Fibroblast of lung (primary cell): ENCODE measurements around the gene OR6V1. TPM values are rescaled to one million over a fixed set of nuclear protein-coding genes. Genes with fewer than 3 reads are reported as not detected.

ENCODE experiments used
- DNase-seq, 2 donors: peaks; one replicate each; pipeline versions ENCODE4 v3.0.0 to v3.0.0-alpha.2; 2010; ENCODE audit warnings: low read depth in 2 of 2
- H2AFZ ChIP-seq: 2 replicates; pipeline ENCODE4 v1.5.1; 2012; ENCODE audit warnings: low read length, control low read depth, inconsistent platforms
- H3K27ac ChIP-seq: 2 replicates; pipeline ENCODE4 v1.5.1; 2011; ENCODE audit warnings: low read length, control low read depth; ENCODE audit not compliant: insufficient read depth
- H3K27me3 ChIP-seq: 2 replicates; pipeline ENCODE4 v1.5.1; 2011; ENCODE audit warnings: mild to moderate bottlenecking, low read length; ENCODE audit not compliant: control insufficient read depth, insufficient read depth
- H3K36me3 ChIP-seq: 2 replicates; pipeline ENCODE4 v1.5.1; 2011; ENCODE audit warnings: low read length; ENCODE audit not compliant: control insufficient read depth, insufficient read depth
- H3K4me1 ChIP-seq: 2 replicates; pipeline ENCODE4 v1.5.1; 2011; ENCODE audit warnings: low read length; ENCODE audit not compliant: control insufficient read depth, insufficient read depth; ENCODE audit errors: extremely low read depth
- H3K4me2 ChIP-seq: 2 replicates; pipeline ENCODE4 v1.5.1; 2011; ENCODE audit warnings: low read length, control low read depth; ENCODE audit not compliant: insufficient read depth; ENCODE audit errors: extremely low read depth
- H3K4me3 ChIP-seq, 4 experiments: fragments of 200-600 bp in 1 of 4; sonication (generic) in 1 of 4; replicated peaks in 1 of 4; 2 replicates each; pipeline ENCODE4 v1.5.1; 2011 to 2016; ENCODE audit warnings: low read length in 4 of 4, low read depth in 3 of 4, mild to moderate bottlenecking in 3 of 4, control low read depth in 2 of 4, inconsistent platforms in 1 of 4, mixed read lengths in 1 of 4; ENCODE audit not compliant: insufficient read depth in 1 of 4; ENCODE audit errors: control extremely low read depth in 1 of 4
- H3K79me2 ChIP-seq: 2 replicates; pipeline ENCODE4 v1.5.1; 2012; ENCODE audit warnings: mild to moderate bottlenecking, low read length, inconsistent platforms; ENCODE audit not compliant: control insufficient read depth, insufficient read depth
- H3K9ac ChIP-seq: 2 replicates; pipeline ENCODE4 v1.5.1; 2011; ENCODE audit warnings: mild to moderate bottlenecking, low read length, control low read depth; ENCODE audit not compliant: insufficient read depth
- H3K9me3 ChIP-seq: 2 replicates; pipeline ENCODE4 v1.5.1; 2012; ENCODE audit warnings: low read depth, low read length; ENCODE audit not compliant: control insufficient read depth, insufficient read depth
- H4K20me1 ChIP-seq: 2 replicates; pipeline ENCODE4 v1.5.1; 2011; ENCODE audit warnings: low read length; ENCODE audit not compliant: control insufficient read depth, insufficient read depth; ENCODE audit errors: extremely low read depth
- CTCF ChIP-seq, 2 donors: IDR thresholded peaks in 1 of 2; conservative IDR thresholded peaks in 1 of 2; 1 replicate in 1 of 2; 2 replicates in 1 of 2; pipeline ENCODE4 v1.5.1; 2011 to 2012; ENCODE audit warnings: low read length in 2 of 2, control low read depth in 1 of 2, inconsistent platforms in 1 of 2, low read depth in 1 of 2, mild to moderate bottlenecking in 1 of 2
- EZH2 ChIP-seq: IDR thresholded peaks from 2 replicates; pipeline ENCODE4 v1.5.1; 2012; ENCODE audit warnings: low read length, control low read depth, mild to moderate bottlenecking; ENCODE audit errors: missing control alignments
- polyA plus RNA-seq, 2 donors: library from polyadenylated mRNA; depleted of rRNA in 1 of 2; stranded (reverse) in 1 of 2; unstranded in 1 of 2; fragments of >200 nt; gene quantifications; 2 replicates each; pipeline ENCODE4 v1.2.1, GENCODE V29; 2011 to 2012; ENCODE audit warnings: missing spikeins in 1 of 2
- total RNA-seq: library from RNA; depleted of rRNA; stranded (reverse); fragments of >200 nt; gene quantifications from 2 replicates; pipeline ENCODE4 v1.2.1, GENCODE V29; 2014

OR6V1 gene
- total and polyA plus RNA-seq, 2 donors (not counting 1 experiment from before 2014, with no cell fraction given): not detected

- no peaks in the 10 kb centered on the region for H4K20me1 ChIP-seq
- H2AFZ ChIP-seq: no peak overlapping the region
- H3K4me2 ChIP-seq: no peak overlapping the region
- H3K9me3 ChIP-seq: no peaks in the 10 kb centered on the region
- no peak overlapping the region for H3K9ac ChIP-seq
- DNase-seq: no peak
- no peak overlapping the region for H3K27ac ChIP-seq
- H3K4me1 ChIP-seq: no peaks in the 10 kb centered on the region
- TF ChIP-seq CTCF (conservative IDR thresholded peaks at IDR 0.05 in 1 of 2, IDR thresholded peaks at IDR 0.05 in 1 of 2; ENCODE audit: low read depth in 1 of 2, low read length in 2 of 2): no peak
- TF ChIP-seq EZH2: no peak
- no peaks in the 10 kb centered on the region for H3K79me2 ChIP-seq
- H3K36me3 ChIP-seq: no peaks in the 10 kb centered on the region
- H3K4me3 ChIP-seq: no peak overlapping the region
- no peaks in the 10 kb centered on the region for H3K27me3 ChIP-seq
Measured at GRCh38 chr7:143063741-143064140, 11.6 kb downstream of the OR6V1 start.

GRCh38 chr7:143068446-143068845 lies 16.3 kb downstream of the OR6V1 start:
- Histone ChIP-seq H3K9me3 (no peaks in the 10 kb centered on the region), H3K36me3 (no peaks in the 10 kb centered on the region), H3K4me1 (no peaks in the 10 kb centered on the region), H3K27ac (no peak overlapping the region), H2AFZ (no peak overlapping the region), H4K20me1 (no peaks in the 10 kb centered on the region), H3K79me2 (no peaks in the 10 kb centered on the region), H3K4me2 (no peak overlapping the region), H3K27me3 (no peaks in the 10 kb centered on the region), H3K4me3 (no peak overlapping the region), H3K9ac (no peak overlapping the region)
- DNase-seq: no peak
- TF ChIP-seq CTCF (conservative IDR thresholded peaks at IDR 0.05 in 1 of 2, IDR thresholded peaks at IDR 0.05 in 1 of 2; ENCODE audit: low read depth in 1 of 2, low read length in 2 of 2): no peak
- no peak for TF ChIP-seq EZH2

GRCh38 chr7:143069912-143070500 lies 17.9 kb downstream of the OR6V1 start:
- Histone ChIP-seq H3K27ac (no peak overlapping the region), H3K4me1 (no peaks in the 10 kb centered on the region), H4K20me1 (no peaks in the 10 kb centered on the region), H3K9me3 (no peaks in the 10 kb centered on the region), H3K36me3 (no peaks in the 10 kb centered on the region), H3K9ac (no peak overlapping the region), H2AFZ (no peak overlapping the region), H3K27me3 (no peaks in the 10 kb centered on the region), H3K4me3 (no peak overlapping the region), H3K4me2 (no peak overlapping the region), H3K79me2 (no peaks in the 10 kb centered on the region)
- no peak for TF ChIP-seq CTCF (conservative IDR thresholded peaks at IDR 0.05 in 1 of 2, IDR thresholded peaks at IDR 0.05 in 1 of 2; ENCODE audit: low read depth in 1 of 2, low read length in 2 of 2)
- no peak for TF ChIP-seq EZH2
- no peak for DNase-seq
